IMR-90 (cell line): ENCODE results near the gene RANGRF.

Experiments used
- CEBPB ChIP-seq: IDR thresholded peaks from 2 replicates; pipeline ENCODE4 v1.6.1; 2012; ENCODE audit warnings: low read depth, low read length, improper control_type of control experiment
- TF ChIP-seq, protein P1 (sequence below): conservative IDR thresholded peaks from 2 replicates; pipeline ENCODE4 v1.5.1; 2012; ENCODE audit warnings: mild to moderate bottlenecking, low read depth, low read length, improper control_type of control experiment

DNA sequence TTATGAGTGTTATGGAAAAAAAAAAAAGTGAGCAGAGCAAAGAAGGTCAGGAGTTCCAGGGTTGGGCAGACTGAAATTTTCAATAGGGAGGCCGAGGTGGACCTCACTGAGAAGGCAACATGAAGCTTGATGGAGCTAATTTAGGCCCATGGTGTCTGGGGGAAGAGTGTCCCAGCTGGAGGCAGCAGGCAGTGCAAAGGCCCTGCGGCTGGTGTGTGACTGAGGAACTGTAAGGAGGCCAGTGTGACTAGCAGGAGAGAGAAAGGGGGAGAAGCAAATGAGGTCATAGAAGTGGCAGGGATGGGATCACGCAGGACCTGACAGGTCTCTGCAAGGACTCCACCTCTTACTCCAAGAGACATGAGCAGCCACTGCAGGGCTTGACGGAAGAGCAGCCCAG lies 31.8 kb downstream of the RANGRF start:
- TF ChIP-seq, protein P1, sequence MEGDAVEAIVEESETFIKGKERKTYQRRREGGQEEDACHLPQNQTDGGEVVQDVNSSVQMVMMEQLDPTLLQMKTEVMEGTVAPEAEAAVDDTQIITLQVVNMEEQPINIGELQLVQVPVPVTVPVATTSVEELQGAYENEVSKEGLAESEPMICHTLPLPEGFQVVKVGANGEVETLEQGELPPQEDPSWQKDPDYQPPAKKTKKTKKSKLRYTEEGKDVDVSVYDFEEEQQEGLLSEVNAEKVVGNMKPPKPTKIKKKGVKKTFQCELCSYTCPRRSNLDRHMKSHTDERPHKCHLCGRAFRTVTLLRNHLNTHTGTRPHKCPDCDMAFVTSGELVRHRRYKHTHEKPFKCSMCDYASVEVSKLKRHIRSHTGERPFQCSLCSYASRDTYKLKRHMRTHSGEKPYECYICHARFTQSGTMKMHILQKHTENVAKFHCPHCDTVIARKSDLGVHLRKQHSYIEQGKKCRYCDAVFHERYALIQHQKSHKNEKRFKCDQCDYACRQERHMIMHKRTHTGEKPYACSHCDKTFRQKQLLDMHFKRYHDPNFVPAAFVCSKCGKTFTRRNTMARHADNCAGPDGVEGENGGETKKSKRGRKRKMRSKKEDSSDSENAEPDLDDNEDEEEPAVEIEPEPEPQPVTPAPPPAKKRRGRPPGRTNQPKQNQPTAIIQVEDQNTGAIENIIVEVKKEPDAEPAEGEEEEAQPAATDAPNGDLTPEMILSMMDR: no peak
- no peak for TF ChIP-seq CEBPB
